ENCODE measurements around the gene LAMC3.

Gene LAMC3

DNA sequence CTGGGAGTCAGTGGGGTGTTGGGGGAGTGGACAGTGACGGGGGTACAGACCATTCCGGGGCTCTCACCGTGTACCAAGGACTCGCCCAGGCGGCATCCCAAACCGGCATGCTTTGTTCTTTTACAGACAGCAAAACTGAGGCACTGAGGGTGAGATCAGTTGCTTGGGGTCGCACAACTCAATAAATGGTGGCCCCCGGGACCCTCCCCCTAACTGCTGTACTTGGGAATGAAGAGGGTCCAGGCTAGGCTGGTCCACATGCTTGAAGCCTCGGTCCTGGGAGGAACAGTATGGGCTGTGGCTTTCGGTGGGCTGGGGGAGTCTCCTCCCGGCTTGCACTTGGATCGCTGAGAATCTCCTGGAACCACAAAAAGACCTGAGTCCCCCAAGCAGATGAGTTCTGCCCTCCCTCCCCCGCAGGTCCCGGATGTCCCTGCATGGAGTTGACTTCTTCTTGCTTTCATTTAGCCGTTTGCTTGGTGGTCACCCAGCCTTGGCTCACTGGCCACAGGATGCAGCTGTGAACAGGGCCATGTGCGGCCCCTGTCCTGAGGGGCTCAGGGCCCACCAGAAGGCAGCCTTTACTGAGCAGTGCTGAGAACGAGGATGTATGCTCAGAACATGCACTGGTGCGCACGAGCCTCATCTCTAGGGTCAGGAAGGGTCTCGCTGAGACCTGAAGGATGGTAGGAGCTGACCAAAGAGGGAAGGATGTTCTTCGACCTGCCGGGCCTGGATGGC lies 4.2 kb downstream of the LAMC3 start:
- DNase-seq: no peak

GRCh38 chr9:131013771-131014676 lies 5.0 kb downstream of the LAMC3 start:
- DNase-seq: no peak

DNA sequence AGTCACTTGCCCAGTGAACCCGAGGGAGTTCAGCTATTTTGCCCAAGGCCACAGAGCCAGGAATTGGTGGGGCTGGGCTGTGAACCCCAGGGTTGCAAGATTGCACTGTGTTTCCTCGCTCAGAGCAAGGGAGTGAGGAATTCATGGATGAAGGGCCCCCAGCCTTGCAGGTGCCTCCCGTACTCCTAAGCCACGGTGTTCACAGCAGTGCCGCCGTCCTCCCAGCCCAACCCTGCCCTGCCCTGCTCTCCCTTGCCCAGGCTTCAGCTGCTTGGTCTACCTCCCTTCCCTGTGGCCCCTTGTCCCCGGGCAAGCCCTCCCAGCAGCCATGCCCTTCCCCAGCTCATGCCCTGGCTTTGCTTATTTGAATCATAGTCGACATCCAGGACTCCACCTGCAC lies 6.1 kb downstream of the LAMC3 start:
- DNase-seq: no peak

DNA sequence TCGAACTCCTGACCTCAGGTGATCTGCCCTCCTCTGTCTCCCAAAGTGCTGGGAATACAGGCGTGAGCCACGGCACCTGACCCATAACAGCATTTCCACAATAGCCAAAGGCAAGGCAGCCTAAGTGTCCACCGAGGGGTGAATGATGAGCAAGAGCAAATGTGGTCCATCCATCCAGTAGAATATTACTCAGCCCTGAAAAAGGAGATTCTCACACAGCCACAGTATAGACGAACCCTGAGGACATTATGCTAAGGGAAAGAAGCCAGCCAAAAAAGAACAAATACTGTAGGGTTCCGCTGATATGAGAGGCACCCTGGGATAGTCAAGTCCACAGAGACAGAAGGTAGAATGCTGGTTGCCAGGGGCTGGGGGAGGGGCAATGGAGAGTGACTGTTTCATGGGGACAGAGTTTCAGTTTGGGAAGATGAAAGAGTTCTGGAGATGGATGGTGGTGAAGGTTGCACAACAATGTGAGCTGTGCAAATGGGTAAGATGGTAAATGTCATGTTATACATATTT lies 7.0 kb downstream of the LAMC3 start:
- no peak for DNase-seq

DNA sequence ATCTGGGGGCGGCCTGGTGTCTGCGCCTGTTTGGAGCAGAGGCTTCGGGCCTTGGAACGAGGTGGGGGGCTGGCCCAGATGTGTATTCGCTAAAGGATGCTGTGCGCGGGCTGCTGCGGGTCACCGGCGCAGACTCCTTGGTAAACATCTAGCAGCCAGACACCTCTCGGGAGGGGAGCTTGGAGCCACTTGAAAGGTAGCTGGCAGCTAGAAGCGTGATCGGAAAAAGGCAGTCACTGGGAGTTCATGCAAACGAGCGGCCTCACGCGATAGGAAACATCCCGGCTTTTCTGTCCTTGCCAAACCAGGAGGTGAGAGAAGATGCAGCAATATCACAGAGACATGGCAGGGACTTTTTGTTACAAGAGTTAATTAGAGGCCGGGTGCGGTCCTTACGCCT lies 8.1 kb downstream of the LAMC3 start:
- DNase-seq: no peak

DNA sequence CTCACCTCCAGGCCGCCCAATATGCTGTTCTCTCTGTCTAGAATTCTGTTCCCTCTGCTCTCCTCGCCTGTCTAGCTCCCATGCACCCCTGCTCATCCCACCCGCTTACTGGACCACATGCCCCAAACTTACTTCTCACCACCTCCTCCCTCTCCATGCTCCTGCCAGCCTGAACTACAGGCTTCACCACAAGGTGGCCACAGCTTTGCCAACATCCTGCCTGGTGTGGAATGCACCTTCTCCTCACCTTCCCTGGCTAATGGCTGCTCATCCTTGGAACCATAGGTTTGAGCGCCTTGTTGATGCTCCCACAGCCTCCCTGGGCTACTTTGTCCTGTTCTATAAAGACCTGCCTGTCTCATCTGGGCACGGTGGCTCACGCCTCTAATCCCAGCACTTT lies 9.6 kb downstream of the LAMC3 start:
- no peak for DNase-seq

GRCh38 chr9:131019388-131020239 lies 10.6 kb downstream of the LAMC3 start:
- DNase-seq: no peak

DNA sequence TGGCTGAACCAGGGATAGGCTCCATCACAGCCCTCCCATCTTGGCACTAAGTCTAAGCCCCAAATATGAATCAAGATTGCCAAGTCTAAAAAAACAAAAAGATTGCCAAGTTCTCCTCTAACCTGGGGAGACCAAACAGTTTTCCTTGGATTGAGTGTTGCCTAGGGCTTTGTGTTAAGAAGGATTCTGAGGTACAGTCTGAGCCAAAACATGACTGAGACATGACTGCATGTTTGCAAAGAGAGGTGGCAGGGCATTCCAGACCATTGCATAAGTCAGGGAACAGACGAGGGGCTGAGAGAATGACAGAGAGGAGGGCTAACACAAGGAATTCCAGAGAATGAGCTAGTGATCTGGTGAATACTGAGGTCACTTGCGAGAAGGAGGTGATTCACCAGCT lies 11.4 kb downstream of the LAMC3 start:
- no peak for DNase-seq

- no peak for DNase-seq
Observed at GRCh38 chr9:131020862-131021261, 11.9 kb downstream of the LAMC3 start.

GRCh38 chr9:131021785-131022184 lies 12.8 kb downstream of the LAMC3 start:
- DNase-seq: no peak

GRCh38 chr9:131024978-131025868 lies 16.2 kb downstream of the LAMC3 start:
- DNase-seq: no peak

- no peak for DNase-seq
Observed at GRCh38 chr9:131025953-131026858, 17.2 kb downstream of the LAMC3 start.

- DNase-seq: no peak
Observed at GRCh38 chr9:131027048-131027871, 18.3 kb downstream of the LAMC3 start.

- DNase-seq: no peak
Observed at GRCh38 chr9:131027872-131028179, 18.9 kb downstream of the LAMC3 start.

DNA sequence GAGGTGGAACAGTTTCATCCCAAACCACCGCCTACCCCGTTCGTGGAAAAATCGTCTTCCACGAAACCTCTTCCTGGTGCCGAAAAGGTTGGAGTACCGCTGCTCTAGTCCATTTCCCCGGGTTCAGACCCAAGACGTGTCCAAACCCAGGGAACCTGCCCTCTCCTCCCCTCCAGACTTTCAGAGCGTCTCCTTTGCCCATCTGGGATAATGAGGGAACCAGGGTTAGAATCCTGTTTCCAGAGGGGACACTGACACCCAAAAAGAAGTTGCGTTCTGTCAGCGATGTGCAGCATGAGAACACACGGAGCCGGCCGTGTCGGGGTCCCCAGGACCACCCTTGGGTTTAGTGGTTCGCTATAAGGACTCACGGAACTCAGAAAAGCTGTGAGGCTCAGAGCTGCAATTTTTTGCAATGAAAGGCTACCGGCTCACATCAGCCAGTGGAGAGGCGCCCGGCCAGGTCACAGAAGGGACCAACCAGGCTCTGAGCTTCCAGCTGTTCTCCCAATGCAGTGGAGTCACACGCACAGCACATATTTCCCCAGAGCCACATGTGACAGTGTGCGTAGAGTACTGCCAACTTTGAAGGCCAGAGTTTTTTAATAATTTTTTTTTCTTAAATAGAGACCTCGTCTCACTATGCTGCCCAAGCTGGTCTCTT lies 19.4 kb downstream of the LAMC3 start:
- no peak for DNase-seq

DNA sequence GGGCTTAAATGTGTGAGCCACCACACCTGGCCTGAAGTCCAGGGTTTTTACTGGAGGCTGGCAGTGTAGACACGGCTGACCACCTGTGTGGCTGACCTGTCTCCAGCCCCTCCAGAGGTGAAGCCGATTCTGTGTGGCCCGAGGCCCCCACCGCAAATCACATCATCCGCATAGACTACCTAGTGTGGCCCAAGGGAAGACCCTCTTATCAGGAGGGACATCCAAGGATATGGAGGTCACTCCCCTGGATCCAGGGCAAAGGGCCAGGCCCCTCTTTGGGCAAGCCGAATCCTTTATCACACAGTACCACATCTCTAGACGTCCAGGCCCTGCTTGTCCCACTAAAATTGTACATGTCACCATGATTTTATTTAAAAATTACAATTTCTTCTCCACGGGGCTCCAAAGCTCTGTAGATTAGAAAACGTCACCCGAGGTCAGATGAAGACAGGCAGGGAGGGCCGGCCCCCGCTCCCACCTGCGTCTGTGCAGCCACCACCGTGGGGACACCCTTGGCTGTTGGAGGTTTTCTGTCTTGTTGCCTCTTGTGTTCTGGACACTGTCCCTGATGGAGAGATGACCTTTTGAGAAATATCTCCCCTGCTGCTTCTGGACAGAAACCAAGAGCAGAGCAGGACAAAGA lies 20.1 kb downstream of the LAMC3 start:
- DNase-seq: no peak

DNA sequence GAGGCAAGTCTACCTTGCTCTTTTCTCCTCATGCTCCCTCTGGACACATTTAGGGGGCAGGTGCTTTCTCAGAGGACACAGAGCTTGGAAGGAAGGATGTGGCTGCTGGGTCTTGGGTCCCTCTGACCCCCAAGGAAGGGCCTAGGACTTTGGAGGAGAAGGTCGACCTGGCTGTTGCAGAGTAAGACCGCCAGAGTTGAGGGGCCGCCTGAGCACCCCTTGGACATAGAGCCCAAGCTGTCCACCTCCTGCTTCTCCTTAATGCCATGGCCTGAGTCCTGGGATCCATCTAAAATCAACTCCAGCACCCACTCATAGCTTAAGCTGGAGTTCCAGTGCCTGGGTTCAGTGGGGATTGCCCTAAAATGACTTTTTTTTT lies 20.6 kb downstream of the LAMC3 start:
- DNase-seq: no peak

DNA sequence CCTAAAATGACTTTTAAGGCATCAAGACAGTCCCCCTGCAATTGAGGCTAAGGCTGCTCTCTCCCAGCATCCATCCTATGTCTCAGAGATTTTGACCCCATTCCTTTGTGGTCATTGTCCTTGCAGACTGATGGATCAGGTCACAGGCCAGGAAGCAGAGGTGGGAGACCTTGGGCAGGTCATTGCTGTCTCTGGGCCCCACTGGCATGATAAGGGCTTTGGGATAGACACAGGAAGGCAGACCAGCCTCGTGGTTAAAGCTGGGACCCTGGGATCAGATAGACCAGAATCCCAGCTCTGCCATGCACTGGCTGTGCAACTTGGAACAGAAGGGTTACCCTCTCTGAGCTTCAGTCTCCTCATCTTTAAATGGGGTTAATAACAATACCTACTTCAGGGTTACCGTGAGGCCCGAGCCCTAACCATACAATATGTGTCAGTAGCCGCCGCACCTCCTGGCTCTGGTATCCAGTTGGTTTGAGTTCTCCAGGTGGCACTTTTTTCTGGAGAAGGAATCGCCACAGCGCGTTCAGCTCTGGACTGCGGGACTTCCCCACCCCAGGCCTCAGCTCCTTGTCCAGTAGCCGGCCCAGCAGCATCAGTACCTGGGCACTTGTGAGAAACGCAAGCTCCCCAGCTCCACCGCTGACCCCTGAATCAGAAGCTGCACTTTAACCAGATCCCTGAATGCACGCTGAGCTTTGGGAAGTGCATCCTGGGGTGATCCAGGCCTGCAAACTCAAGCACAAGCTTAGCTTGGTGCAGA lies 21.4 kb downstream of the LAMC3 start:
- no peak for DNase-seq
